ENCODE measurements around the gene GMPR2. TPM values are rescaled to one million over a fixed set of nuclear protein-coding genes. Genes with fewer than 3 reads are reported as not detected.

GMPR2 gene
- total and polyA plus RNA-seq, 2 of the 4 experiments (the other 2 are of a cell fraction): 63.7 to 92.5 TPM

GRCh38 chr14:24259282-24260025 is 26.7 kb downstream of the GMPR2 start:
- H3K4me1 ChIP-seq (ENCODE audit: control insufficient read depth, insufficient read depth, low read length): peaks cover 8% of the 10 kb centered on the region
- peaks cover 2% of the 10 kb centered on the region; the same call in 1 of the 2 replicates for H3K36me3 ChIP-seq (ENCODE audit: control insufficient read depth, insufficient read depth, low read length)
- peak overlapping the region; percentile 60; the same call in 1 of the 2 replicates for H3K4ac ChIP-seq (ENCODE audit: low read depth, low read length)
- H3K56ac ChIP-seq (ENCODE audit: extremely low read depth, insufficient read depth, low read length): no peak overlapping the region
- H3K9me3 ChIP-seq (ENCODE audit: control insufficient read depth, insufficient read depth, low read length): no peaks in the 10 kb centered on the region
- POLR2A ChIA-PET (ENCODE audit: unreplicated experiment): no interaction called here
- H2BK15ac ChIP-seq (ENCODE audit: low read depth, low read length): peak overlapping the region; percentile 68; the same call in 1 of the 3 replicates
- H4K8ac ChIP-seq (ENCODE audit: low read depth in 2 of 2, low read length in 2 of 2): peak overlapping the region; percentile 65 to 67; a peak in 2 of 4 replicates
- TF ChIP-seq MAZ (IDR thresholded peaks at IDR 0.05; ENCODE audit: borderline replicate concordance, low read depth, low read length) (peak; percentile 71; the same call in 1 of the 2 replicates), CEBPB (IDR thresholded peaks at IDR 0.05; ENCODE audit: low read depth, low read length) (no peak)
- H3K9me1 ChIP-seq (ENCODE audit: insufficient read depth, low read length): peaks cover 16% of the 10 kb centered on the region; the same call in 1 of the 2 replicates
- no peak overlapping the region for H4K5ac ChIP-seq (ENCODE audit: low read depth, low read length)
- H2AFZ ChIP-seq (replicated peaks; ENCODE audit: low read length, poor library complexity): peak overlapping the region; percentile 82
- peak overlapping the region; percentile 79 for H4K91ac ChIP-seq (ENCODE audit: insufficient read depth, low read depth, low read length)
- WGBS, 2 experiments (ENCODE audit: extremely low coverage in 2 of 2, insufficient read length in 1 of 2): 100% methylated on average over 5 of the region's 16 CpGs; no CpG with 5 or more reads in 1 of the 2 experiments
- dilution Hi-C loops (cut with HindIII; ENCODE audit: low sequenced_read_pairs, unreplicated experiment): no loop called here
- H3K14ac ChIP-seq (replicated peaks; ENCODE audit: low read depth, low read length): no peak overlapping the region
- no peak for DNase-seq
- in situ Hi-C loops (cut with MboI; ENCODE audit: low sequenced_read_pairs): no loop called here
- no peak overlapping the region for H3K4me3 ChIP-seq (ENCODE audit: insufficient read depth, low read depth, low read length)
- no peak overlapping the region for H3K9ac ChIP-seq (ENCODE audit: low read depth, low read length)
- peak overlapping the region; percentile 96 for H2AK9ac ChIP-seq (replicated peaks; ENCODE audit: low read depth, low read length, poor library complexity)
- no peaks in the 10 kb centered on the region for H4K20me1 ChIP-seq (ENCODE audit: insufficient read depth, low read length)
- H3K27ac ChIP-seq (ENCODE audit: insufficient read depth, low read length): no peak overlapping the region
- intact Hi-C loops (cut with micrococcal nuclease): no loop called here
- CTCF ChIA-PET: no interaction called here
- no peaks in the 10 kb centered on the region for H3K27me3 ChIP-seq (ENCODE audit: control insufficient read depth, insufficient read depth, low read length)
- peak; percentile 73 for ATAC-seq (ENCODE audit: low read depth)
- H3K18ac ChIP-seq (ENCODE audit: low read depth, low read length): no peak overlapping the region
- H2BK5ac ChIP-seq (ENCODE audit: low read depth, low read length, poor library complexity, severe bottlenecking): no peak overlapping the region
- H2AK5ac ChIP-seq (ENCODE audit: low read depth, low read length): peak overlapping the region; percentile 84; the same call in 1 of the 2 replicates
- no peak overlapping the region for H3K4me2 ChIP-seq (ENCODE audit: low read depth, low read length)
- peak overlapping the region; percentile 67; the same call in 1 of the 2 replicates for H2BK20ac ChIP-seq (ENCODE audit: low read depth, low read length)
- no peak overlapping the region; the same call in none of the 2 replicates for H3K23ac ChIP-seq (ENCODE audit: low read depth, low read length)
- H2BK120ac ChIP-seq (ENCODE audit: low read depth, low read length): peak overlapping the region; percentile 79
- H3K79me1 ChIP-seq (ENCODE audit: low read depth in 1 of 2, low read length in 2 of 2): peaks cover 0 to 2% of the 10 kb centered on the region in 2 experiments; a peak in 1 of 4 replicates
- BruUV-seq (replicated peaks): no TSS peak

All from IMR-90 (cell line).